Activated CD8-positive, alpha-beta memory T cell treated with anti-CD3 and anti-CD28 coated beads for 24 hours (primary cell): ENCODE results near the gene DTNA.
"Not testable (repeated sequence)": the region's sequence is repeated elsewhere in the genome, so short reads cannot be mapped to it uniquely, and the experiment has no call there.

Experiments
- DNase-seq: peaks from one replicate; pipeline ENCODE4 v3.0.0-alpha.2; 2020

Gene DTNA

GRCh38 chr18:34726286-34727004 lies 16.3 kb downstream of the DTNA start:
- no peak for DNase-seq

GRCh38 chr18:34729264-34729663 lies 19.2 kb downstream of the DTNA start:
- no peak for DNase-seq

- DNase-seq = no peak
Measured at GRCh38 chr18:34729740-34730355, 19.8 kb downstream of the DTNA start.

GRCh38 chr18:34730774-34731173 lies 20.7 kb downstream of the DTNA start:
- no peak for DNase-seq

- no peak for DNase-seq
Measured at GRCh38 chr18:34734056-34734455, 24.0 kb downstream of the DTNA start.

- not testable (repeated sequence) for DNase-seq
Measured at GRCh38 chr18:34734526-34734925, 24.4 kb downstream of the DTNA start.

GRCh38 chr18:34738175-34738894 lies 28.2 kb downstream of the DTNA start:
- DNase-seq = no peak

- no peak for DNase-seq
Measured at GRCh38 chr18:34740101-34740500, 30.0 kb downstream of the DTNA start.

GRCh38 chr18:34740724-34741123 lies 30.6 kb downstream of the DTNA start:
- DNase-seq = no peak

- no peak for DNase-seq
Measured at GRCh38 chr18:34741401-34741800, 31.3 kb downstream of the DTNA start.

- DNase-seq = no peak
Measured at GRCh38 chr18:34742891-34743341, 32.8 kb downstream of the DTNA start.

GRCh38 chr18:34744569-34744968 lies 34.5 kb downstream of the DTNA start:
- no peak for DNase-seq

GRCh38 chr18:34746614-34747013 lies 36.5 kb downstream of the DTNA start:
- no peak for DNase-seq

GRCh38 chr18:34749721-34750120 lies 39.6 kb downstream of the DTNA start:
- no peak for DNase-seq

- no peak for DNase-seq
Measured at GRCh38 chr18:34752056-34752455, 42.0 kb downstream of the DTNA start.

- no peak for DNase-seq
Measured at GRCh38 chr18:34754300-34754699, 44.2 kb downstream of the DTNA start.

- no peak for DNase-seq
Measured at GRCh38 chr18:34757666-34758065, 47.6 kb downstream of the DTNA start.

- DNase-seq = no peak
Measured at GRCh38 chr18:34758378-34758948, 48.4 kb downstream of the DTNA start.

- DNase-seq = no peak
Measured at GRCh38 chr18:34760444-34760843, 50.3 kb downstream of the DTNA start.

- DNase-seq = no peak
Measured at GRCh38 chr18:34764451-34764850, 54.4 kb downstream of the DTNA start.

- DNase-seq = no peak
Measured at GRCh38 chr18:34767601-34768027, 57.5 kb downstream of the DTNA start.

GRCh38 chr18:34771958-34772357 lies 61.9 kb downstream of the DTNA start:
- no peak for DNase-seq

- no peak for DNase-seq
Measured at GRCh38 chr18:34772887-34773286, 62.8 kb downstream of the DTNA start.

- no peak for DNase-seq
Measured at GRCh38 chr18:34773378-34773777, 63.3 kb downstream of the DTNA start.
